GM18870 (cell line): Measurements from ENCODE around the gene CYP2A13.
"Not testable (repeated sequence)": the region's sequence is repeated elsewhere in the genome, so short reads cannot be mapped to it uniquely, and the experiment has no call there.

Experiments used
- ATAC-seq: cut with Tn5 transposase; IDR thresholded peaks from one replicate; pipeline ENCODE4 v1.9.1; 2021; ENCODE audit warnings: moderate library complexity; ENCODE audit not compliant: unreplicated experiment

Gene CYP2A13

GRCh38 chr19:41116261-41116660 lies 28.0 kb downstream of the CYP2A13 start:
- ATAC-seq = no peak

GRCh38 chr19:41120929-41121911 lies 33.0 kb downstream of the CYP2A13 start:
- not testable (repeated sequence) for ATAC-seq

- not testable (repeated sequence) for ATAC-seq
Measured at GRCh38 chr19:41122846-41123245, 34.6 kb downstream of the CYP2A13 start.

GRCh38 chr19:41123716-41124294 lies 35.6 kb downstream of the CYP2A13 start:
- no peak for ATAC-seq

- ATAC-seq = not testable (repeated sequence)
Measured at GRCh38 chr19:41126765-41127203, 38.5 kb downstream of the CYP2A13 start.

- ATAC-seq = not testable (repeated sequence)
Measured at GRCh38 chr19:41127362-41127761, 39.1 kb downstream of the CYP2A13 start.

GRCh38 chr19:41127801-41128300 lies 39.6 kb downstream of the CYP2A13 start:
- not testable (repeated sequence) for ATAC-seq

- no peak for ATAC-seq
Measured at GRCh38 chr19:41128692-41129091, 40.4 kb downstream of the CYP2A13 start.

- no peak for ATAC-seq
Measured at GRCh38 chr19:41131186-41131585, 42.9 kb downstream of the CYP2A13 start.

GRCh38 chr19:41133260-41133659 lies 45.0 kb downstream of the CYP2A13 start:
- no peak for ATAC-seq

GRCh38 chr19:41134616-41135015 lies 46.4 kb downstream of the CYP2A13 start:
- ATAC-seq = no peak

- ATAC-seq = not testable (repeated sequence)
Measured at GRCh38 chr19:41135390-41136384, 47.4 kb downstream of the CYP2A13 start.

- ATAC-seq = no peak
Measured at GRCh38 chr19:41136636-41137455, 48.6 kb downstream of the CYP2A13 start.

GRCh38 chr19:41144403-41144802 lies 56.2 kb downstream of the CYP2A13 start:
- no peak for ATAC-seq
